HFF-Myc (cell line): Measurements from ENCODE around the gene NDUFB3.

ENCODE experiments used
- DNase-seq: peaks from one replicate; pipeline ENCODE4 v3.0.0-alpha.2; 2011; ENCODE audit warnings: low read depth; ENCODE audit errors: extremely low read depth
- H3K4me3 ChIP-seq: replicated peaks from 2 replicates; pipeline ENCODE4 v1.5.1; 2011; ENCODE audit warnings: low read depth, mild to moderate bottlenecking, control low read depth, low read length
- CTCF ChIP-seq: IDR thresholded peaks from 2 replicates; pipeline ENCODE4 v1.5.1; 2012; ENCODE audit warnings: mild to moderate bottlenecking, low read depth, low read length, control low read depth; ENCODE audit errors: missing control alignments

NDUFB3 gene

DNA sequence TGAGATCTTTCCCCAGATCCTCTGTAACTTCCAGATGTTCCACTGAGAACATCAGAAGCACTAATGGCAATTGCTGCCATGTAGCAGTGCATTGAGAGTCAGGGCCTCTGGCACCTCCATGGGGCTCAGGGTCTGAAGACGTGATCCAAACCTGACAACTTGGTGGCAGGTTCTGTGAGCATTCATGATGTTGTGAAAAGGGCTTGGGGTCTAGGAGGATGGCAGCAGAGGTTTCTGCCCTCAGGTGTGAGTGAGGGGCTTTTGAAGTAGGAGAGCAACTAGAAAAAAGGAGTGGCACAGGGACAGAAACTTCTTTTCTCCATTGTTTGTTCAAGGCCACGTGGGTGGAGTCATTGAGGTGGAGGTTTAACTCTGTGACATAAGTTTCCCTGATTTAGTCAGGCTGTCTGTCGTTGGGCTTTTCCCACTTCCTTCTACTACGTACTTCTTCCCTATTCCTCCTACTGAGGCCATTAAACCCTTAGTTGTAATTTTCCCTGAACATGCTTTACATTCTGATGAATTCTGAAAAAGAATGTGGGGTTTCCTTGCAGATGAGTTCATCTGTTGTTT lies 57.2 kb downstream of the NDUFB3 start:
- TF ChIP-seq CTCF: no peak
- DNase-seq: no peak
- H3K4me3 ChIP-seq: no peak overlapping the region

- no peak for TF ChIP-seq CTCF
- H3K4me3 ChIP-seq: no peak overlapping the region
Measured at GRCh38 chr2:201130524-201131186, 58.9 kb downstream of the NDUFB3 start.

GRCh38 chr2:201132518-201132917 lies 60.7 kb downstream of the NDUFB3 start:
- no peak for DNase-seq
- H3K4me3 ChIP-seq: no peak overlapping the region
- TF ChIP-seq CTCF: no peak

More at GRCh38 chr2:201130524-201131186, 58.9 kb downstream of the NDUFB3 start:
- DNase-seq: no peak
